DOHH2 (cell line): ENCODE measurements around the gene RPE65.

ENCODE experiments used
- CTCF ChIP-seq: fragments of 200-600 bp; sonication (generic); IDR thresholded peaks from one replicate; pipeline ENCODE4 v1.5.1; 2014; ENCODE audit warnings: antibody characterized with exemption, mild to moderate bottlenecking, low read depth, low read length; ENCODE audit not compliant: poor library complexity, severe bottlenecking
- EZH2phosphoT487 ChIP-seq: fragments of 200-600 bp; sonication (generic); IDR thresholded peaks from 2 replicates; pipeline ENCODE4 v1.6.1; 2017; ENCODE audit warnings: borderline replicate concordance, mild to moderate bottlenecking, antibody characterized with exemption, low read length, moderate library complexity, mixed read lengths

GRCh38 chr1:68478662-68479061 is 28.9 kb upstream of the RPE65 start:
- TF ChIP-seq CTCF (no peak), EZH2phosphoT487 (no peak)
